DOHH2 (cell line): ENCODE data around the gene SLC25A10.

ENCODE experiments used
- H3F3A ChIP-seq: fragments of 200-600 bp; sonication (generic), shearing (Covaris generic); 2 replicates; pipeline ENCODE4 v1.6.0; 2016; ENCODE audit warnings: antibody characterized with exemption, mild to moderate bottlenecking; ENCODE audit not compliant: control insufficient read depth, insufficient read depth
- H3K27ac ChIP-seq: fragments of 200-600 bp; sonication (generic); 2 replicates; pipeline ENCODE4 v1.5.1; 2014; ENCODE audit warnings: low read depth, mild to moderate bottlenecking, low read length, moderate library complexity
- H3K27me3 ChIP-seq: fragments of 200-600 bp; sonication (generic); 2 replicates; pipeline ENCODE4 v1.6.1; 2014; ENCODE audit warnings: mild to moderate bottlenecking, low read length, mixed read lengths; ENCODE audit not compliant: control insufficient read depth
- H3K36me3 ChIP-seq: fragments of 200-600 bp; sonication (generic); 2 replicates; pipeline ENCODE4 v1.6.1; 2014; ENCODE audit warnings: mild to moderate bottlenecking, low read length, moderate library complexity, mixed read lengths; ENCODE audit not compliant: control insufficient read depth
- H3K4me1 ChIP-seq: fragments of 200-600 bp; sonication (generic); 2 replicates; pipeline ENCODE4 v1.6.1; 2014; ENCODE audit warnings: mild to moderate bottlenecking, low read length, mixed read lengths; ENCODE audit not compliant: control insufficient read depth
- H3K4me2 ChIP-seq: fragments of 200-600 bp; sonication (generic); 2 replicates; pipeline ENCODE4 v1.6.0; 2014; ENCODE audit warnings: mild to moderate bottlenecking, low read length, moderate library complexity
- H3K4me3 ChIP-seq: fragments of 200-600 bp; sonication (generic); 2 replicates; pipeline ENCODE4 v1.5.1; 2014; ENCODE audit warnings: mild to moderate bottlenecking, low read length, mixed read lengths
- H3K79me2 ChIP-seq: fragments of 200-600 bp; sonication (generic); 2 replicates; pipeline ENCODE4 v1.6.1; 2014; ENCODE audit warnings: mild to moderate bottlenecking, low read length, mixed read lengths; ENCODE audit not compliant: control insufficient read depth
- H3K9me2 ChIP-seq: fragments of 200-600 bp; sonication (generic); replicated peaks from 2 replicates; pipeline ENCODE4 v1.6.1; 2014; ENCODE audit warnings: mild to moderate bottlenecking, low read length, mixed read lengths; ENCODE audit not compliant: control insufficient read depth
- H3K9me3 ChIP-seq: fragments of 200-600 bp; sonication (generic); 2 replicates; pipeline ENCODE4 v1.6.1; 2014; ENCODE audit warnings: antibody characterized with exemption, low read length, mixed read lengths; ENCODE audit not compliant: control insufficient read depth, insufficient read depth
- H4K20me1 ChIP-seq: fragments of 200-600 bp; sonication (generic); 2 replicates; pipeline ENCODE4 v1.6.0; 2014; ENCODE audit warnings: low read depth, mild to moderate bottlenecking, antibody characterized with exemption, low read length, moderate library complexity; ENCODE audit not compliant: control insufficient read depth, insufficient read depth
- CTCF ChIP-seq: fragments of 200-600 bp; sonication (generic); IDR thresholded peaks from one replicate; pipeline ENCODE4 v1.5.1; 2014; ENCODE audit warnings: antibody characterized with exemption, mild to moderate bottlenecking, low read depth, low read length; ENCODE audit not compliant: poor library complexity, severe bottlenecking
- EZH2phosphoT487 ChIP-seq: fragments of 200-600 bp; sonication (generic); IDR thresholded peaks from 2 replicates; pipeline ENCODE4 v1.6.1; 2017; ENCODE audit warnings: borderline replicate concordance, mild to moderate bottlenecking, antibody characterized with exemption, low read length, moderate library complexity, mixed read lengths

SLC25A10 gene

GRCh38 chr17:81686614-81687013 lies 25.5 kb upstream of the SLC25A10 start:
- Histone ChIP-seq H3K79me2 (peaks cover 75% of the 10 kb centered on the region), H3K9me3 (no peaks in the 10 kb centered on the region), H3K36me3 (peaks cover 84% of the 10 kb centered on the region), H3K27ac (no peak overlapping the region), H3K4me2 (no peak overlapping the region), H3K9me2 (no peaks in the 10 kb centered on the region), H3F3A (no peaks in the 10 kb centered on the region), H3K4me3 (no peak overlapping the region), H3K27me3 (no peaks in the 10 kb centered on the region), H3K4me1 (peaks cover 22% of the 10 kb centered on the region), H4K20me1 (peaks cover 19% of the 10 kb centered on the region; the same call in 1 of the 2 replicates)
- TF ChIP-seq CTCF (no peak), EZH2phosphoT487 (no peak)

GRCh38 chr17:81687770-81688541 lies 24.1 kb upstream of the SLC25A10 start:
- Histone ChIP-seq H3K36me3 (peaks cover 87% of the 10 kb centered on the region), H3K79me2 (peaks cover 61% of the 10 kb centered on the region), H3K4me1 (peaks cover 14% of the 10 kb centered on the region), H3F3A (no peaks in the 10 kb centered on the region), H3K9me2 (no peaks in the 10 kb centered on the region), H3K4me3 (no peak overlapping the region), H3K27me3 (no peaks in the 10 kb centered on the region), H4K20me1 (peaks cover 13% of the 10 kb centered on the region; the same call in 1 of the 2 replicates), H3K9me3 (no peaks in the 10 kb centered on the region), H3K27ac (no peak overlapping the region), H3K4me2 (no peak overlapping the region)
- TF ChIP-seq EZH2phosphoT487 = no peak
- no peak for TF ChIP-seq CTCF

GRCh38 chr17:81688616-81689015 lies 23.5 kb upstream of the SLC25A10 start:
- Histone ChIP-seq H3K79me2 (peaks cover 56% of the 10 kb centered on the region), H3K27ac (no peak overlapping the region), H3F3A (no peaks in the 10 kb centered on the region), H3K27me3 (no peaks in the 10 kb centered on the region), H3K4me3 (no peak overlapping the region), H3K9me2 (no peaks in the 10 kb centered on the region), H3K4me1 (peaks cover 14% of the 10 kb centered on the region), H3K9me3 (no peaks in the 10 kb centered on the region), H3K36me3 (peaks cover 94% of the 10 kb centered on the region), H4K20me1 (peaks cover 13% of the 10 kb centered on the region; the same call in 1 of the 2 replicates), H3K4me2 (no peak overlapping the region)
- TF ChIP-seq EZH2phosphoT487 = no peak
- TF ChIP-seq CTCF = no peak
